HG03139 (cell line): ENCODE data around the gene KCNIP1.
A peak's percentile ranks its signal among the peaks of the same experiment; 100 is the strongest.

Experiments
- ATAC-seq: cut with Tn5 transposase; IDR thresholded peaks from one replicate; pipeline ENCODE4 v1.9.1; 2021; ENCODE audit not compliant: unreplicated experiment

KCNIP1 gene

DNA sequence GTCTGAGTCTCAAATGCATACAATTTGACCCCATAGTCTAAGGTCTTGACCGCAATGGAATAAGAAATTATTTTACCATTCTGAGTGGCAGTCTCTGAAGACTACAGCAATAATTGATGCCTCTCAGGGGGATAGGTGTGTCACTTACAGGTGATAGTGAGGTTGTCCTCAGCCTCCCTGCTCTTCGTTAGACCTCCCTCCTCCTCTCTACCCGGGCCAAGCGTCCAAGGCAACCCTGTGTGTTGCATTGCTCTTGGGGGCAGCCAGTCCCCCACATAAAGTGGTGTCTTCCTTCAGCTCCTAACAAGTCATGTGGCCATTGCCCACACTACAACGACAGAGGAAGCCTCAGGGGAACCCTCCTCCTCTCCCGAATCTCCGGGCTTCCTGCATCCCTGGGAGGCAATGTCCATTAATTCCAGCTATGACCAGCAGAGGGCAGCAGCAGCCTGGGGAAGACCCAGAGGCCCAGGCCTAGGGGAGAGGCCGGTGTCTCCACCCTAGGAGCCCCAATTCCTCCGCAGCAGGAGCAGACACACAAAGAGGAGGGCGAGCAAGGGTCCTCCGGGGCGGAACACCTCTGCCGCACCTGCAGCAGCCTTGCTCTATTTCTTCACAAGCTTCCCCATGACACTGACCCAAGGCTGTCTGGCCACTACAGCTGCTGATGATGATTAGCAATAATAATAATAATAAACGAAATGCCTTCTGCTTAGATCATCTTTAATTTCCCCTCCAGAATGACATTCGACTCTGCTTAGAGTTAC, 134.8 kb downstream of the KCNIP1 start:
- ATAC-seq: no peak

DNA sequence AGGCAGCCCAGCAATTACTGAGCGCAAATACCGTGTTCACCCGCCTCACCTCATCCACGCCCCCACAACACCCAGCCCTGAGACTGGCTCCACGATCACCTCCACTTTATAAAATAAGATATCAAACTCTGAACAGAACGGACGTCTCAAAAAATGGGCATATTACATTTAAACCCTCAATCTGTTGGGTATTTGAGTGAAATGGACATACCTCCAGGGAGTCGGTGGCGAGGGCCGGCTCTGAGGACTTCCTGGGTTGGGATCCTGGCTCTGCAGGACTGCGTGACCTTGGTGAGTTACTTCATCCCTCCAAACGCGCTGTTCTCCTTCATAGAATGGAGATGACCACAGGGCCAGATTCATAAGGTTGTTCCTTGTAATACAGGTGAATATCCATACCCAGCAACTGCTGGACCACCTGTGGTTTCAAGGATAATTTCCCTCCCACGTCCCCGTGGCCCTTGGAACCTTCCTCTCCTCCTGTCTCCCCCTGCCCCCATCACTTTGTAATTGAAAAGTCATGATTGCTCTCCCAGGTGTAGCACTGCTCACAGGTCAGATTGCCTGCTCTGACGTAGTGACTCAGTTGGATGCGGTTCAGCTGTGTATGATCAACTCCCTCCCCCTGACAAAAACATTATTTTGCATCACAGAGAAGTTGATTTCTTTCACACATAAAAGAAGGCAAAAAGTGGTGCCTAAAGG, 135.6 kb downstream of the KCNIP1 start:
- ATAC-seq: no peak

DNA sequence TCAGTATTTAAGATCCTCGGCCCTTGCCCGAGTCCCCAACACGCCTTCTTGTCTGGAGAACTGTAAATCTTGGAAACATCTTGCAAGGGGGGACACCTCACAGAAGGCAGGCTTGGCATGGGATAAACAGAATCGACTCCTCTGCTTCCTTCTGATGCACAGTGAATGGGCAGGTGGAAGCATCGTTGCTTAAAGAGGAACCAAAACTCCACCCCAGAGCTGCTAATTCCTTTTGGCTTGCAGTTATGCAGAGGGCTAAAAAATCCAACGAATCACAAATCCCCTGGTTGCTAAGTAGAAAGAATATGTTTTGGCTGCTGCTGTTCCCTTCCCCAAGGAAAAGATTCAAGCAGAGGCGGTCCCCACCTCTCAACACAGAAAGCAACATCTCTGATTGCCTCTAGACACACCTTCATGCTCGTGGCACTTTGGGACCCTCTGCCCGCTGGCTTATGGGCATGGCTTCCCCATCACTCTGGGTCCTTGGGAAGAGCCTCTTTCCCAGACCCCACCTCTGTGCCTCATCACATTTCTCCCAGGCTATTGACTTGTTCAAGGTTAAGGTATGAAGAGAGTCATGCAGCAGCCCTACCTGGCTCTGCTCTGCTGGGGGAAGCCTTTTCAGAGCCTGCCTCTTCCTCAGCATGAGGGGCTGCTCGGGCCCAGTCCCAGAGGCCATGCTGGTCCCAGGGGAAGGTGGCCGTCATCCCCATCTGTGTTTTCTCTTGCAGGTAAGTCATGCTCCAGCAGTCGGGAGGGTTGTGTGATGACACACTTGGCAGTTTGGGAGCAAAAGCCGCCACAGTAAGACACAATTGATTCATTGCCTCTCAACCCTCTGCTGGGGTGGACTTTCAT, 137.1 kb downstream of the KCNIP1 start:
- no peak for ATAC-seq

DNA sequence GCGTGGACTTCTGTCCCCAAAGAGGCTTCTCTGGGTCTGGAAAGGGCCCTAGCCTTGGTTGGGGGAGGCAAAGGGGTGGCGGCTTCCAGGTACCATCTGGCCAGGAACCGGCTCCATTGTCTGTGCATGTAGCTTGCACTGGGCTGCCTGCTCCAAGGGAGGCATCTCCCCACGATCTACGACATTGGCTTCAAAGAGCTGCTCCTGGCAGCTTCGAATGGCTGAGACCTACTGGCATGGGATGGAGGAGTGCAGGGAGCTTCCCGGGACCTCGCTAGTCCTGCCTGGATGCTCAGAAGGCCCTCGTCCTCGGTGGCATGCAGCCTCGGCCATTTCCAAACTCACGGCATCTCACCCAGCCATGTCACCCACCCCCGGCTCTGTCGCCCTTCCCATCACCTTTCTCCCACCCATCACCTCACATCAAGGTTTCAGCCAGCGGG, 137.8 kb downstream of the KCNIP1 start:
- ATAC-seq: no peak

DNA sequence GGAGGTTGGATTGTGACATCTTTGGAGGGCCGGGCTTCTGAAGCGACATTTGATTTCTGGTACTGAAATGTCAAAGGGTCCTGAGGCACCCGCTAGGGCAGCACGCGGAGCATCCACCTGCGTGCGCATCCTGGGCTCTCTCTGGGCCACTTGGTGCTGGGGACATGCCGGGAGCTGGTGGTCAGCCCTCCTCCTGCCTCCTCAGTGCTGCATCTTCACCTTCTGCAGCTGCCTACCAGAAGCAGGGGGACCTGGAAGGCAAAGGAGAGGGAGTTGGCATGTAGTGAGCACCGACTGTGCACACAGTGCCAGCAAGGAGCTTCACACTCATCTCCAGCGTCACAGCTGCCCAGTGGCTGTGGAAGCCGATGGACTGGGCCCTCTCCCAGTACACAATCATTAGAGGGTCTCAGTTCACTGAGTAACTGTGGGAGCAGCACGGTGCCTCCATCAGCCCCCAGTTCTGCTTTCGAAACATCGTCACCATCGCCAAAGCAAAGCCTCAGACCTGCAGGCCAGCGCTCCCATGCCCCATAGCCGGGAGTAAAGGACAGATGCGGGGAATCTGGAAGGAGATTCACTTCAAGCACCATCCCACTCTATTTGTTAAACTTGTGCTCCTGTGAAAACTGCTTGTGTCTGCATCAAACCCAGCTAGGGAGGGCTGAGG, 138.4 kb downstream of the KCNIP1 start:
- no peak for ATAC-seq

DNA sequence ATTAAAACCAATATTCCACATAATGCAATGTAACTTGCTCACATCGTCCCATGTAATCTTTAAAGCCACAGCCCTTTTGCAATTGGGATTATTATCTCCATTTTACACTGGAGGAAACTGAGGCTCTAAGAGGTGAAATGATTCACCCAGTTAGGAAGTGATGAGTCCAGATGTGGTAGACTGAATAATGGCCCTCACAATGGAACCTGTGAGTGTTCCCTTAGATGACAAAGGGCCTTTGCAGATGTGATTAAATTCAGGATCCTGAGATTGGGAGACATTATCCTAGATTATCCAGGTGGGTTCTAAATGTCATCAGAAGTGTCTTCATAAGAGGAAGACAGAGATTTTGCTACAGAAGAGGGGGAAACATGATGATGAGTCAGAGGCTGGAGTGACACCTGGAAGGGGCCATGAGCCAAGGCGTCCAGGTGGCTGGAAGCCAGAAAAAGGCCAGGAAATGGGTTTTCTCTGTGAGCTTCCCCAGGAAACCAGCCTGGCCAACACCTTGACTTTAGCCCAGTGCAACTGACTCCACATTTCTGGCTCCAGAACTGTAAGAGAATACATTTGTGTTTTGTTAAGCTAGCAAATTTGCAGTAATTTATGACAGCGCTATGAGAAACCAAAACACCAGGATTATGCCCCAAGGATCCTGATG, 139.1 kb downstream of the KCNIP1 start:
- ATAC-seq: no peak

DNA sequence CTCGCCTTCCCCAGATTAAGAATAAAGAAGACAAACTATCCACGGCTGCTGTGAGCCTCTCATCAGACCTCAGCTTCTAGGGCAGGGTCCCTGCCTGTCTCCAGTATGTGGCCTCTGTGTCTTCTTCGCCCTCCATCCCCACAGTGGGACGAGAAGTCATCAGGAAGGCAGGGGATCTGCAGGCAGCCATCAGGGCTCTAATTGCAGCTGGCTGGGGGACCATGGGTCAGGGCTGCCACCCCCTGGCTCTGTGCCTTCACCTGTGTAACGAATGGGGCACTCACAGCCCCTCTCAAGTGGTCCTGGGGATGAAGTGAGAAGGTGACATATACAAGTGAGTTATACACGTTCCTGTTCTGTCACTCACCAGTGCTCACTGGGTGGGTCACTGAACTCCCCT, 139.8 kb downstream of the KCNIP1 start:
- ATAC-seq: no peak

DNA sequence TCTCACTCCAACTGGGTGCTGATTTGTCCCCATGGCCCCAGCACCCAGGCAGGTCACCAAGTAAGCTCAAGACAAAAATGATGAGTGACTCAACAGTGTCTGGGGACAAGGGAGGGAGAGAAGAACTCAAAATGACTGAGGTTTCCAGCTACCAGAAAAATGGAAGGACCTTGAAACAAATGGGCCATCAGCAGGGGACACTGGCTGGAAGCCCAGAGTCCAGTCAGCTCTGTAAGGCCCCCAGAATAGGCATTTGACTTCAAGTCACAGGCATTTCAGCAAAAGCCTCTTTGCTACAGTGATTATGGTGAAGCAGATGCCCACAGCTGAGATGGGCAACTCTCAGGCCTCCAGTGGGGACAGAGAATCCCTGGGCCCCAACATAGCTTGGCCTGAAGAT, 140.7 kb downstream of the KCNIP1 start:
- no peak for ATAC-seq

DNA sequence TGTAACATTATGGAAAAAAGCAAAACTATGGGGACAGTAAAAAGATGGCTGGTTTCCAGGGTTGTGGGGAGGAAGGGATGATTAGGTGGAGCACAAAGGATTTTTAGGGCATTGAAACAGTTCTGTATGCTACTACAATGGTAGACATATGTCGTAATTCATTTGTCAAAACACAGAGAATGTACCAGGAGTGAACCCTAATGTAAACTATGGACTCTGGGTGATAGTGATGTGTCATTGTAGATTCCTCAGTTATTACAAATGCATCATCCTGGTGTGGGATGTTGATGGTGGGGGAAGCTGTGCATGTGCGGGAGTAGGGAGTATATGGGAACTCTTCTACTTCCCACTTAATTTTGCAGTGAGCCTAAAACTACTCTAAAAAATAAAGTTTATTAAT, 144.7 kb downstream of the KCNIP1 start:
- ATAC-seq: no peak

DNA sequence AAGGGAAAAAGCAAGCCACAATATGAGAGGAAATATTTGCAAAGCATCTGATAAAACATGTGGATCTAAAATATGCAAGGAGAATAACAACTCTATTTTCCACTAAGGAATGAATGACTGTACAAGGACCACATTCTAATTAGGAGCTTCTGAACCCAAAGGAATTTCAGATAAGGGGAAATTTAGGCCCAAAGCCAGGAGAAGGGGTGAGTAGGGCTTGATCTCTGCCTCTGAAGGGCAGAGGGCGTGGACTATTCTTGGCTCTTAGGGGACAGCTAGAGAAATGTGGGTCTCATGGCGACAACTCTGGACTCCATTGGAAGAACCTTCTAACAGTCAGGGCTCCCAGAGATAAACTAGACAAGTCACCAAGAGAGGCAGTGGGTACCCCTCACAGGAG, 147.0 kb downstream of the KCNIP1 start:
- ATAC-seq: no peak

DNA sequence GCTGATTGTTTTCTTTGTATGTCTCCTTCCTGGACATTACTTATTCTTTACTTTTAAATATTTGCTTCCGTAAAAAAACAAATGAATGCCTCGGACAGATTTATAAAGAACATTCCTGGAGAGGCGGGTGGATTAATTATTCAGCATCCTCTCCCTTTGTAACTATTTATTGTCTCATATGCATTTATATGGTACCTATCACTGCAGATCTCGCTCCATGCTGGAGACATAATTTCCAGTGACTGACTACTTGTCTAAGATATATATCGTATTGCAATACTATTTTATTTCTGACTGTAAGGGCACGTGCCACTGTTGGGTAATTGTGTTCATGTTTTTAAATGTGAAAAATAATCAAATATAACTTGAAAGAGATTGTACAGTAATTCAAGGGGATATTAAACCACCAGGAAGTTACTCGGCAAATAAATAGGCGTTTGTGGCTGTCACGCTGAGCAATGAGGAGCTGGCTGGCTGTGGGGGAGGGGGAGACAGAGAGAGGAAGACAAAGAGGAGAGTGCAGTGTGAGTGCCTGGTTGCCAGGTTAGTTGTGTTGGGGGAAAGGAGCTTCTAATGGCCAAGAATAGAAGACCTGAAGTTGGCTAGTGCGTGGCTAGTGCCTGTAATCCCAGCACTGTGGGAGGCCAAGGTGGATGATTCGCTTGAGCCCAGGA, 147.9 kb downstream of the KCNIP1 start:
- no peak for ATAC-seq

DNA sequence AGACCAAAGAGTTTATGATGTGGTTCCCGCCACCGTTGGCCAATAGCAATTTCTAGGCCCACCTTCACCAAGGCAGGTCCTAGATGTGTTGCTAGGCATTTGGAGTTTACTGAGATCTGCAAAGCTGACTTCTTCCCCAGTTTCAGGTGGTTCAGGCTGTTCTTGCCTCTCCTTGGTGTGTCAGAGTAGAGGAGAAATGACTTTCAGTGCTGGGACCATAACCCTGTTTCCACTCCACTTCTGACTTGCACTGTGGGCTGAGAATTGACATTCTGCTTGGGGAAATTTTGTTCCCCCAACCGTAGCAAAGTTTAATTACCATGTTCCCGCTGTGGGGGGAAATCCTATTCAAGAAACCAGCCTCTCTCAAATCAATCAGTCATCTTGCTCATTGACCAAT, 151.7 kb downstream of the KCNIP1 start:
- no peak for ATAC-seq

DNA sequence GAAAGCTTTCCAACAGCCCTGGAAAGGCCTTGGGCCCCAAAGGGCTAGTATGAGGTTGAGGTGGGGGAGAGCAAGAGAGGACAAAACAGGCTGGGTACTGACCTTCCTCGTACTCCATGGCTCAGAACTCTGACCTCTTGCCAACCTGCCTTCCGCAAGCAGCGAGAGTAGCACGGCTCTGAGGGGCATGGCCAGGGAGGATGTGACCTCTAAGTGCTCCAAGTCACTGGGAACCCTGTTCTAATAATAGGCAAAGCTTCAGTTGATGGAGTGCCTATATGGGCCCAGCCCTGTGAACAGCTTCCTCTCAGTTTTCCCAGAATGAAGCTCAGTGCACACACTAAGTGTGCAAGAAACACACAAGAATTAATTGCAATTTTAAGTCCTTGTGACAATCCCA, 152.1 kb downstream of the KCNIP1 start:
- no peak for ATAC-seq

DNA sequence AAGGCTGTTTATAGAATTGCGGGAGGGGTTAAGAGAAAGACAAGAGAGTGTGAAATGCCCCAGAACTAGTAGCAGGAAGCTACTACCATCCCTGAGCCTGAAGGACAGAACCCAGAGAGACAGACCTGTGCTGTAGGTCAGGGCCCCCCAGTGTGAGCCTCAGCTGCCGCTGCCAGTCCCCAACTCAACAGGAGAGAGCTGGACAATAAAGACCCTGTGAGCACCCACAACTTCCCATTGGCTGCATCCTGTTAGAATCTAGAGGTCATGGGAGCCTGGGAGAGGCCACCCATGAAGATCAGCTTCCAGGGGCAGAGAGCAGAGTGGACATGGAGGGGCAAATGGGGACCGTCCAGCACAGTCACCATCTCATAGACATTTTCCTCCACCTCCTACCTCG, 152.5 kb downstream of the KCNIP1 start:
- ATAC-seq: no peak

DNA sequence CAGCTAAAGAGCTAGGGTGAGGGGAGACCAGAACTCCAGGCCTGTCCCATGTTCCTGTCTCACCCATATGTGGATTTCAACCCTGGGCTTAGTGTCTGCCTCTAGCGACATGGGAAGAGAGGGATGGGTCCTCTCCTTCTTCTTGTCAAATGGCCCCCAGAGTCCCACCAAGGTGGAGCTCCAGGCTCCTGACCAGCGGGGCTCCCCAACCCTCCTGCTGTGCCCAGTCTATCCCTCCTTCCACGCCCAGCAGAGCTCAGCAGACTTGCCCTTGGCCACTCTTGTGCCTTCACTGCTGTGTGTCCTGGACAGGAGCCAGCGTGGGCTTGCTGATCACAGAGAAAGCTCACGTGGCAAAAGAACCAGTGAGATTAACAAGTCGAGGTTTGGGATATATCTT, 156.7 kb downstream of the KCNIP1 start:
- ATAC-seq: no peak

DNA sequence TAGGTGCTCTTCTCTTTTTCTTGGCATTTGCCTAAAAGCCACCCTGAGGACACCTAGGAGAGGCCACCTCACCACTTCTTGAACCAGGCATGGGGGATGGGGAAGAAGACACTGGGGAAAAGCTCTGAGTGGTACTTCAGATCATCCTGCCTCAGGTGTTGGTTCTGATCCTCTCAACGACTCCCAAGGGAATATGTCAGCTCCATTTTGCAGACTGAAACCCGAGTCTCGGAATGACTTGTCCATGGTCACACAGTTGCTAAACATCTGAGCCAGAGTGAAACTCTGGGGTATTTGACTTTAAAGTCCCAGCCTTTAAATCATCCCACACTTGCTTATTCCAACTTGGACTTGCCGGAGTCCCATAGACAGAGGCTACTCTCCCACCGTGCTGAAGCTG, 159.1 kb downstream of the KCNIP1 start:
- ATAC-seq: no peak

DNA sequence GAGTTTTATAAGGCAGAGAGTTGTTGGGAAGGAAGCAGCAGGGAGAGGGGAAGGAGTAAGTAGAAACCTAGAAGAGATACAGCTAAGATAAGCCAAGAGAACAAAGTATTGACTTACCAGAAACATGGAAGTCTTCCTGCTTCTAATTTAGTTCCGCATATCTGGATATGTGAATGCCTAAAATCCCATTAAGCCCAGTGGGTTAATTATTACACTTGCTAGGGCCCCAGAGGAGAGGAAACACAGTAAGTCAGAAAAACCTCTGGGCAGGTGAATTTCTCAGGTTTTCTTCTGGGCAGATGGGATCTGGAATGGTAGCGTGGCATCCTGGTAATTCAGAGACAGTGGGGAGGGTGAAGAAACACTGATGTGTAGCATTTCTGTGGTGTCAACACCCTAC, 175.0 kb downstream of the KCNIP1 start:
- ATAC-seq: no peak

DNA sequence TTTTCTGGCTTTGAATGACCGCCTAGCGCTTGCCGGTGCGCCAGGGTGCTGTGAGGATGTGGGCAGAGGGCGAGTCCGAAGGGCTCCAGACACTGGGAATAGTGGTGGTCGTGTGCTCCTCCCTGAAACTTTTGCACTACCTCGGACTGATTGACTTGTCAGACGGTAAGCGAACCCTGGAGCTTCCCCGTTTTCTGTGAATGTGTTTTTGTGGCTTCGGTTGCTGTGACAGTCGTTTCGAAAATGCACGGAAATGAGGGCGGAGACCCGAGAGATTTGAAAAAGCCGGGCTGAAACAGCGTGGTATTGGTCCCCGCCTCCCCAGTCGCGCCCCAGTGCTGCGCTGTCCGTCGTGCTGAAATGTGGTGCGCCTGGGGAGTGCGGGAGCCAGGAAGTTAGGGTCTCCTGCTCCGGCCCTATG, 177.2 kb downstream of the KCNIP1 start:
- ATAC-seq: peak; percentile 92

DNA sequence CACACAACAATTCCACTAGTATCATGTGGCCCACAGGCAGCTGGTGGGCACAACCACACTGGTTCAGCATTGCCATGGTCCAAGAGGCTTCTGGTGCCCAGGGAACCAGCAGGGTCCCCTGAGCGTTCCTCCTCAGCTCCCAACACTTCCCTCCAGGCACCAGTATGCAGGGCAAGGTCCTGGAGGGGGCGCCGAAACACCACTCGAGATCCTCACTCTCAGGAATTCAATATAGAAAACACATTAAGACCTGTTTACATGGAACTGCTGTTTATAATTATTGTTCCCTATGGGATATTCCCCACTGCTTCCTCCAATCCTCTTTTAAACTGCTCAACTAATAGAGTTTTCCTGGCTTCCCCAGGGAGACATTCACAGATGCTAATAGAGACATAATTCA, 187.8 kb downstream of the KCNIP1 start:
- ATAC-seq: no peak

DNA sequence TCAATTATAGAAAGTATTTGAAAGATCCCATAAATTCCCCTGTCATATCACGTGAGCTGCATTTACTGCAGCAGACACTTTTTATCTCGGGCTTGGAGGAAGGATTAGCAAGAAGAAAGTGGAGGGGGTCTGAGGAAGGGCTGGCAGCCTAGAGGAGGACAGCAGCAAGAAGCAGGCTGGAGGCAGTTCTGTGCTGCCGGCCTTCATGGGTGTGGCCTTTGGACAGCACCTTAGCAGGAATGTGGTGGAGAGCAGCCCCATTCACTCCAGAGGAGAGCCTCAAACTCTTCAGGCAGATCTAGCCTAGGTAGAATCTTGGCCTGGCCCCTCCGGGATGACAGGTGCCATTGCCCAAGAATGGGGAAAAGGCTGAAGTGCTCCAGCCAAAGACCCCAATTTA, 189.9 kb downstream of the KCNIP1 start:
- no peak for ATAC-seq
